C4-2B (cell line): Measurements from ENCODE around the gene MAN2B1.

Experiments used
- H3K27ac ChIP-seq: fragments of 450-650 bp; 2 replicates; pipeline ENCODE4 v1.5.1; 2017
- ZFX ChIP-seq: fragments of 450-650 bp; IDR thresholded peaks from 2 replicates; pipeline ENCODE4 v1.6.1; 2017
- TF ChIP-seq, protein P1 (sequence below): fragments of 450-650 bp; conservative IDR thresholded peaks from 2 replicates; pipeline ENCODE4 v1.5.1; 2017; ENCODE audit warnings: mild to moderate bottlenecking

Gene MAN2B1

DNA sequence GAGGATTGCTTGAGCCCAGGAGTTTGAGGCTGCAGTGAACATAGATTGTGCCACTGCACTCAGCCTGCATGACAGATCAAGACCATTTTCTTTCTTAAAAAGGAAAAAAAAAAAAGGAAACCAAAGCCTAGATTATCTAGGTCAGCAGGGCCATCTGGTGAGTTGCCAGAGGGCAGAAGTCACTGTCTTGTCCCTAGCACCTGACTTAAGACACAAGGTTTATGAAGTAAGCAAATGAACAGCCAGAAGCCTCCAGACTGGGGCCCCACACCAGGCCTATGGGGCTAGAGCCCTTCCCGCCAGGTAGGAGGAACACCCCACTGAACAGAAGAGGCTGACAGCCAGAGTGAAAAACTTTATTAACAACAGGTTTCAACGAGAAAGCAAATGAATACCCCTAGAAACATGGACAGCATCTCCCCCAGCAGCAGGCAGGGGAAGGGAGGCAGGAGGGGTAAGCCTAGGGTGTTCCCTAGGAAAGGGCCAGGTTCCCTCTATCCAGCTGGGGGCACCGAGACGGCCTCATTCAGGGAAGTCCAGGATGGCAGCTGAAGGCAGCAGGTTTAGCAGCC is 1.3 kb upstream of the MAN2B1 start:
- H3K27ac ChIP-seq = peak overlapping the region; percentile 85; the same call in 1 of the 2 replicates

DNA sequence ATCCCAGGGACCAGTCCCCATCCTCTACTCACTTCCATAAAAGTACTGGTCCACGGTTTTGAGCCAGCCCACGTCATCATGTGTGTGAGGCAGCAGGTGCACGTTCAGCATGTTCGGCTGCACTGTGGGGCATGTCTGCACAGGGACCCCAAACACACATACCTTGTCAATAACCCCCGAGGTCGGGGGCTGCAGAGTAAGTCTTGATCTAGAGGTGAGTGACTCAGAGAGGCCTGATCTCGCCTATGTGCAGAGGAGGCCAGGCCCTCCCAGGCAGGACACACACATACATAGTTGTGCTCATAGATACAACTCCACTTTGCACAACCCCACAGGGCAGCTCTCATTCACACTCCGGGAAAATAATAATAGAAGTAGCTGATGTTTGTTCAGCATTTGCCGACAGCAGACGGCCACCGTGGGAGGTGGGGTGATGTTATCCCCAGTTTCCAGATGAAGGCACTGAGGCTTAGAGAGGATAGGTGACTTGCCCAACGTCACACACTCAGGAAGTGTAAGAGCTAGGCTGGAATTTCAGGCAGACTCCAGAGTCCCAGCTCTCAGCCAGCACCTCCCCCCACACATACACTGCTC is 774 bp downstream of the MAN2B1 start:
- TF ChIP-seq, protein P1, sequence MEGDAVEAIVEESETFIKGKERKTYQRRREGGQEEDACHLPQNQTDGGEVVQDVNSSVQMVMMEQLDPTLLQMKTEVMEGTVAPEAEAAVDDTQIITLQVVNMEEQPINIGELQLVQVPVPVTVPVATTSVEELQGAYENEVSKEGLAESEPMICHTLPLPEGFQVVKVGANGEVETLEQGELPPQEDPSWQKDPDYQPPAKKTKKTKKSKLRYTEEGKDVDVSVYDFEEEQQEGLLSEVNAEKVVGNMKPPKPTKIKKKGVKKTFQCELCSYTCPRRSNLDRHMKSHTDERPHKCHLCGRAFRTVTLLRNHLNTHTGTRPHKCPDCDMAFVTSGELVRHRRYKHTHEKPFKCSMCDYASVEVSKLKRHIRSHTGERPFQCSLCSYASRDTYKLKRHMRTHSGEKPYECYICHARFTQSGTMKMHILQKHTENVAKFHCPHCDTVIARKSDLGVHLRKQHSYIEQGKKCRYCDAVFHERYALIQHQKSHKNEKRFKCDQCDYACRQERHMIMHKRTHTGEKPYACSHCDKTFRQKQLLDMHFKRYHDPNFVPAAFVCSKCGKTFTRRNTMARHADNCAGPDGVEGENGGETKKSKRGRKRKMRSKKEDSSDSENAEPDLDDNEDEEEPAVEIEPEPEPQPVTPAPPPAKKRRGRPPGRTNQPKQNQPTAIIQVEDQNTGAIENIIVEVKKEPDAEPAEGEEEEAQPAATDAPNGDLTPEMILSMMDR = no peak
- TF ChIP-seq ZFX = no peak
- H3K27ac ChIP-seq = peak overlapping the region; percentile 61

More for the DNA sequence above, 1.3 kb upstream of the MAN2B1 start:
- TF ChIP-seq, protein P1 = no peak
- no peak for TF ChIP-seq ZFX

DNA sequence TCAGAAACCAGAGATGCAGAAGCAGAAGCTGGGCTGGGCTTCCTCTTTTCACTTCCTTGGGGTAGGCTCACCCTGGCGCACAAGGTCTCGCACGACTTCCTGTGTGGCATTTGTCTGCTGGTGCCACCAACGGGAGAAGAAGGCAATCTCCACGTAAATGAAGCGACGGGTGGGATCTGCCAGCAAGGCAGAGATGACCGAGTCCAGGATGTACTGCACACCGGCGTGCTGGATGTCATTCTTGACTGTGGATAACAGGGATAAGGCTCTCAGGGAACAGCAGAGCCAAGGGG is 1.3 kb downstream of the MAN2B1 start:
- TF ChIP-seq ZFX = no peak
- TF ChIP-seq, protein P1 = no peak
- no peak overlapping the region for H3K27ac ChIP-seq

- H3K27ac ChIP-seq = no peak overlapping the region
- no peak for TF ChIP-seq ZFX
- TF ChIP-seq, protein P1 = no peak
These were observed 1.9 kb downstream of the MAN2B1 start for GRCh38 chr19:12664406-12665280.

DNA sequence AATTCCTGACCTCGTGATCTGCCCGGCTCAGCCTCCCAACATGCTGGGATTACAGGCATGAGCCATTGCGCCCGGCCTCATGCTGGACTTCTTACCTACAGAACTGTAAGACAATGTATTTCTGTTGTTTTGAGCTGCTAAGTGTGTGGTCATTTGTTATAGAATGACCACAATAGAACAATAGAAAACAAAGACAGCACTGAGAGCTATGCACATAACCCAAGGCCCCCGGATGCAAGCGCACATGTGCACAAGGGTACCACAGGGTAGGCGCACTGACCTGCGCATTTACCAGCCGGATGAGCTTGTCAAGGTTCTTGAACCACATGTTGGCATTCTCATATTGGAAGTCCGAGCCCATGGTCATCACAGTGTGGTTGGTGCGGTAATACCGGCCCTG is 5.6 kb downstream of the MAN2B1 start:
- TF ChIP-seq ZFX = no peak
- no peak overlapping the region for H3K27ac ChIP-seq

- H3K27ac ChIP-seq = no peak overlapping the region
- TF ChIP-seq, protein P1 = no peak
- TF ChIP-seq ZFX = no peak
These were observed 8.6 kb downstream of the MAN2B1 start for GRCh38 chr19:12657966-12658365.

- H3K27ac ChIP-seq = no peak overlapping the region
- TF ChIP-seq ZFX = no peak
- TF ChIP-seq, protein P1 = no peak
These were observed 9.5 kb downstream of the MAN2B1 start for GRCh38 chr19:12656899-12657571.
